Activated CD4-positive, alpha-beta T cell treated with anti-CD3 and anti-CD28 coated beads, Interleukin-2, amount 10 ng/mL, durations not matched to agents 7 days and 5 days (primary cell): ENCODE data around the gene ANKRD33. TPM values are rescaled to one million over a fixed set of nuclear protein-coding genes. Genes with fewer than 3 reads are reported as not detected.

Experiments
- total RNA-seq, 2 experiments: library from RNA; stranded (reverse); gene quantifications; one replicate each; pipeline ENCODE4 v1.2.3, GENCODE V29; 2021

The ANKRD33 gene
- total RNA-seq, 2 experiments from 2014 or later = not detected

Other genes with a start within 250 kb of the ANKRD33 start
- under 1 TPM; 0.17 to 0.19 TPM for gene FIGNL2, start 39.4 kb upstream of the ANKRD33 start, total RNA-seq
- gene ACVRL1, start 19.4 kb downstream of the ANKRD33 start, total RNA-seq = not detected
- 1 to 10 TPM; 5.5 to 5.7 TPM for gene ACVR1B, start 63.6 kb downstream of the ANKRD33 start, total RNA-seq
- 1 to 10 TPM; 5.7 to 6.9 TPM for gene TAMALIN, start 118.8 kb downstream of the ANKRD33 start, total RNA-seq
- 1 to 10 TPM; 2.1 to 2.7 TPM for gene NR4A1, start 163.3 kb downstream of the ANKRD33 start, total RNA-seq
- 10 to 100 TPM; 28.3 to 30.4 TPM for gene ATG101, start 181.9 kb downstream of the ANKRD33 start, total RNA-seq
- not detected for gene SMIM41, start 191.6 kb downstream of the ANKRD33 start, total RNA-seq